ENCODE data around the gene TCAIM. TPM values are rescaled to one million over a fixed set of nuclear protein-coding genes. Genes with fewer than 3 reads are reported as not detected.
A peak's percentile ranks its signal among the peaks of the same experiment; 100 is the strongest.

The TCAIM gene
- total and polyA plus RNA-seq, 9 of the 15 experiments (the other 6 are each of a cell fraction or from before 2014, with no cell fraction given), result 19.7 to 53.3 (median 36.9) TPM

- TF ChIP-seq MGA (IDR thresholded peaks at IDR 0.05) (no peak), PTRF (tag; IDR thresholded peaks at IDR 0.05) (peak; percentile 92), LARP7 (IDR thresholded peaks at IDR 0.05) (no peak), ZNF175 (CRISPR knock-in tag; IDR thresholded peaks at IDR 0.05; ENCODE audit: low read depth) (peak; percentile 95), ZNF212 (CRISPR knock-in tag; IDR thresholded peaks at IDR 0.05) (no peak; the same call in 1 of the 2 replicates), EHMT2 (IDR thresholded peaks at IDR 0.05) (no peak), NELFE (IDR thresholded peaks at IDR 0.05; ENCODE audit: insufficient read depth, insufficient read length) (no peak), CEBPZ (IDR thresholded peaks at IDR 0.05; ENCODE audit: borderline replicate concordance, low read depth, low read length) (no peak), RCOR1 (IDR thresholded peaks at IDR 0.05; ENCODE audit: borderline replicate concordance in 1 of 2, low read depth in 2 of 2, low read length in 2 of 2) (no peak)
- TF ChIP-seq, protein P1, sequence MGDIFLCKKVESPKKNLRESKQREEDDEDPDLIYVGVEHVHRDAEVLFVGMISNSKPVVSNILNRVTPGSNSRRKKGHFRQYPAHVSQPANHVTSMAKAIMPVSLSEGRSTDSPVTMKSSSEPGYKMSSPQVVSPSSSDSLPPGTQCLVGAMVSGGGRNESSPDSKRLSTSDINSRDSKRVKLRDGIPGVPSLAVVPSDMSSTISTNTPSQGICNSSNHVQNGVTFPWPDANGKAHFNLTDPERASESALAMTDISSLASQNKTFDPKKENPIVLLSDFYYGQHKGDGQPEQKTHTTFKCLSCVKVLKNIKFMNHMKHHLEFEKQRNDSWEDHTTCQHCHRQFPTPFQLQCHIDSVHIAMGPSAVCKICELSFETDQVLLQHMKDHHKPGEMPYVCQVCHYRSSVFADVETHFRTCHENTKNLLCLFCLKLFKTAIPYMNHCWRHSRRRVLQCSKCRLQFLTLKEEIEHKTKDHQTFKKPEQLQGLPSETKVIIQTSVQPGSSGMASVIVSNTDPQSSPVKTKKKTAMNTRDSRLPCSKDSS (IDR thresholded peaks at IDR 0.05; ENCODE audit: low read depth, partially characterized antibody), result no peak
Observed at GRCh38 chr3:44437800-44438199, 99.2 kb downstream of the TCAIM start (continued).

Data from K562 (cell line).